Pancreas (tissue), 10 donors: ENCODE data around the gene GRIN2C. TPM values are rescaled to one million over a fixed set of nuclear protein-coding genes. Genes with fewer than 3 reads are reported as not detected.

ENCODE experiments used
- ATAC-seq, 4 donors: fragments of 200-7000 bp; cut with Tn5 transposase; one replicate each; pipeline versions ENCODE4 v1.8.0 to v1.9.1; 2020; ENCODE audit warnings: mild to moderate bottlenecking in 4 of 4, moderate library complexity in 4 of 4
- DNase-seq, 6 donors: peaks; one replicate each; pipeline ENCODE4 v3.0.0-alpha.2; 2020
- FAIRE-seq: peaks from 2 replicates; lab custom pipeline; 2012; peaks lifted over from hg19 to GRCh38; lab: Jason Lieb, UNC
- H3K27ac ChIP-seq, 4 donors: fragments of 200-600 bp; sonication (generic); 1 replicate in 3 of 4; 2 replicates in 1 of 4; pipeline versions ENCODE4 v1.5.0 to v1.8.0; 2020
- H3K27me3 ChIP-seq, 4 donors: fragments of 200-600 bp; one replicate each; pipeline ENCODE4 v1.8.0; 2021
- H3K36me3 ChIP-seq, 3 donors: fragments of 200-600 bp; sonication (generic) in 1 of 3; one replicate each; pipeline versions ENCODE4 v1.5.0 to v1.8.0; 2020 to 2021
- H3K4me1 ChIP-seq, 3 donors: fragments of 200-600 bp; one replicate each; pipeline ENCODE4 v1.8.0; 2021
- H3K4me3 ChIP-seq, 4 donors: fragments of 200-600 bp; sonication (generic) in 2 of 4; one replicate each; pipeline versions ENCODE4 v1.5.0 to v1.8.0; 2020 to 2021
- H3K9me3 ChIP-seq, 4 donors: fragments of 200-600 bp; one replicate each; pipeline ENCODE4 v1.8.0; 2021
- CTCF ChIP-seq, 4 donors: fragments of 200-600 bp; sonication (generic) in 3 of 4; IDR thresholded peaks; one replicate each; pipeline versions ENCODE4 v1.5.0 to v1.8.0; 2021; ENCODE audit warnings: antibody characterized with exemption in 4 of 4
- WGBS, 2 donors: extraction: QIAGEN DNeasy Blood & Tissue Kit; methylation state at CpG; one replicate each; pipeline ENCODE4 v1.1.7; 2013; 5-methylcytosine and 5-hydroxymethylcytosine counted together
- intact Hi-C, 3 donors: fragments of 100-400 bp; cut with DNase I; formaldehyde crosslinking; loops; one replicate each; pipeline versions ENCODE4 v1.11.1 to v1.14.2; 2022
- polyA plus RNA-seq, 2 donors: library from polyadenylated mRNA; stranded (reverse); fragments of 200-250 nt; gene quantifications; one replicate each; pipeline ENCODE4 v1.2.3, GENCODE V29; 2013
- total RNA-seq, 6 donors: library from RNA; stranded (reverse); fragmentation: NEBNext Ultra II Directional in 4 of 6; extraction: Animal tissue kit (Norgen Biotek cat#: 25700) in 4 of 6; gene quantifications; one replicate each; pipeline versions ENCODE4 v1.2.1 to v1.2.4, GENCODE V29; 2021 to 2023
- donor health status: healthy with polysubstance abuse.
- donor health status: DM: no; HTN: no; CAD: no; lungs with moderate emphysema.
- donor health status: DM: no; HTN: no; CAD: no.
- donor health status: control.
- donor health status: control.
- donor health status: Bipolar disorder and iron deficiency.
- donor health status: DM: yes; HTN: yes; CAD: no.
- donor health status: DM: no; HTN: no; CAD: no.
- donor health status: DM: no; HTN: no; CAD: no.
- donor health status: DM: yes; HTN: yes; CAD: no.

The GRIN2C gene
- total and polyA plus RNA-seq, 8 donors, result 0.03 to 0.15 (median 0.09) TPM; not detected in 3

DNA sequence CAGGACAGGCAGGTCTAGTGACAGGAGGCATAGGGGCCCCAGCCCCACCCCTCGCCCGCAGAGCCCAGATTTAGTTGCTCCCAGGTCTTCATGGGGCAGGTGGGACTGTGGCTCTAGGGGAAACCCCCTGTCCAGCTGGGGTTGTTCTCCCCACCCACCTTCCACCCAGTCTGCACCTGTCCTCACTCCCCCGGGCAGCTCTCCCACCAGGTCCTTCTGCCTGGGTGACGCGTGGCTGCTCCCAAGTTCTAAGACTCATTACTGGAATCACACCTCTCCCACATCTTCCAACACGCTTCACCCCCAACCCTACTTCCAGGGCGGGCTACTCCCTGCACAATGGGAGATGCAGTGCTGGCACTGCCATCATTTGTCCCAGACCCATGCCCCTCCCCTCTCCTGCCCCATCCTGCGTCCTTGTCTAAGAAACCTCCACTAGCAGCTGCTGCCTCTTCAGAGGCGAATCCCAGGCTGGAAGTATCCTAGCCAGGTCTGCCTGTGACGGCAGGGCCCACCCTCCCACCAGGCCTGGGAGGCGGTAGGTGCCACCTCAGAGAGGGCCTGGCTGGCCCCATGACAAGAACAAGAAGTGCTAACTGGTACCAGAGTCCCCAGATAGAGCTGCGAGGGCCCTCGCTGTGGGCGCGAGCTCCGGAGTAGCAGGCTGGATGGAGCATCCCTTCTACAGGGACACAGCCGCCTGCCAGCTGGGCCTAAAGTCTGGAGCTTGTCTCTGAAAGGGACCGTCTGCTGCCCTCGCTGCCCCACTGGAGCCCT is 22.8 kb downstream of the GRIN2C start:
- no peaks in the 10 kb centered on the region for H3K9me3 ChIP-seq
- H3K4me1 ChIP-seq, result no peaks in the 10 kb centered on the region
- DNase-seq (peak in 1 of 6 donors; percentile 70), FAIRE-seq (no peak), ATAC-seq (no peak)
- no peak overlapping the region for H3K27ac ChIP-seq
- intact Hi-C loops, result no loop called here
- no peaks in the 10 kb centered on the region for H3K36me3 ChIP-seq
- no peaks in the 10 kb centered on the region for H3K27me3 ChIP-seq
- 96 to 97% methylated on average over 19 of the region's 19 CpGs for WGBS, 2 donors
- no peak overlapping the region for H3K4me3 ChIP-seq
- TF ChIP-seq CTCF (IDR thresholded peaks at IDR 0.05), result no peak

- Histone ChIP-seq H3K4me3 (no peak overlapping the region), H3K4me1 (no peaks in the 10 kb centered on the region), H3K9me3 (no peaks in the 10 kb centered on the region), H3K27ac (no peak overlapping the region), H3K36me3 (no peaks in the 10 kb centered on the region), H3K27me3 (no peaks in the 10 kb centered on the region)
- no peak for FAIRE-seq
- intact Hi-C loops, result no loop called here
- WGBS, 2 donors, result 93% methylated on average over 26 of the region's 26 CpGs
- peak in 1 of 6 donors; percentile 61 for DNase-seq
- TF ChIP-seq CTCF (IDR thresholded peaks at IDR 0.05), result no peak
- ATAC-seq, result no peak
Measured at GRCh38 chr17:74836191-74836590, 23.5 kb downstream of the GRIN2C start.

DNA sequence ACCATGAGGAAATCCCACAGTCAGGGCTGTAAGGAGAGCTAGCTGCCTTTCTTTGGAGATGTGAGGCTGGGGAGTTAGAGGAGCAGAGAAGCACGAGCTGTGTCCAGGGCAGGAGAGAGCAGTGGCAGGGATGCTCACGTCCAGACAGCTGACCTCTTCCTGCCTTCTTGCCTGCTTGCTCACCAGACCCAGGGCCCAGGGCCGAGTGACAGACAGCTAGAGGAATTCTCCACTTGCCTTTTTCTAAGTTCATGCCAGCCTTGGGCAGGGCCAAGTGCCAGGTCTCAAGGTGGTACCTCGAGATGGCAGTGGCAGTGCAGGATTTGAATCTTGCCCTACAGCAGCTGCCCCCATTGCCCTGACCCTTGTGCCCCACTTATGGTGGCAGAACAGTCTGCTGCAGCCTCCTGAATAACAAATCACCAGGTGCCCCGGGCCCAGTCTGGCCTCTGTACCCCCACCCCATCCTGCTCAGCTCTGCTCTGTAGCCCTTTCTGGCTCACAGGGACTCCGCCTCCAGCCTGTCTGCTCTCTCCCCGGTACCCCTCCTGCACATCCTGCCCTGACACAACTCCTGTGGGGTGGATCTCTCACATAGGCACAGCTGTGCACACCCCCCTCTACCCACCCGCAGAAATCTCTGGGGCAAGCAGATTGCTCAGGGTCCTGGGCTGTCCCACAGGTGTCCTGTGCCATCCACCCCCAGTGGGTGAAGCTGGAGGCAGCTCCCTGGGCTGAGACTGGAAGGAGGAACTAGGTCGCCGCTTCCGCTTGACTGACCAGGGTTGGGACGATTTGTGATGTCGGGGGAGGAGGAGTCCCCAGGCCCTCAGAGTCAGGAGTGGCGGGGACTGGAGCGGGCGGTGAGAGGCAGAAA is 25.9 kb downstream of the GRIN2C start:
- ATAC-seq (peak in 3 of 4 donors; percentile 30 to 74 (median 46)), FAIRE-seq (no peak), DNase-seq (no peak)
- 79 to 83% methylated on average over 16 of the region's 16 CpGs for WGBS, 2 donors
- H3K27me3 ChIP-seq, result no peaks in the 10 kb centered on the region
- no peaks in the 10 kb centered on the region for H3K36me3 ChIP-seq
- H3K27ac ChIP-seq, result no peak overlapping the region
- no peak for TF ChIP-seq CTCF (IDR thresholded peaks at IDR 0.05)
- no peaks in the 10 kb centered on the region for H3K9me3 ChIP-seq
- intact Hi-C loops, result no loop called here
- no peaks in the 10 kb centered on the region for H3K4me1 ChIP-seq
- no peak overlapping the region for H3K4me3 ChIP-seq

DNA sequence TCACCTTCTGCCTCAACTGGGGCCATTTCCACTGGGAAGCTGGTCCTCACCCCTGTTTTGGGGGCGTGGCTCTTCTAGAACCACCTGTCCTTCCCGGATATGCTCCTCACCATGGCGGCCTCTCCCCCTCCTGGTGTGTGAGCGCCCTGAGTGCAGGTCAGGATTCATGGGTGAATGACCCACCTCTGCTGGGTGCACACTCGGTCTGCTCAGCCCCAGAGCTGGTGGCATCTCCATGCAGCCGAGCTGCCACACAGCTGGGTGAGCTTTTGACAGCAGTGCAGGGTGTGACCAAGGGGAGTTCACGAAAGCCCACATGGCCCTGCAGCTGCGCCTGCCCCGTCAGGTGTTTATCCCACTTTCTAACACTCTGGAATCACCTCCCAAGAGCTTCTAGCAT is 27.3 kb downstream of the GRIN2C start:
- WGBS, 2 donors, result 89 to 94% methylated on average over 9 of the region's 9 CpGs
- FAIRE-seq, result no peak
- Histone ChIP-seq H3K27ac (no peak overlapping the region), H3K9me3 (no peaks in the 10 kb centered on the region), H3K36me3 (no peaks in the 10 kb centered on the region), H3K27me3 (no peaks in the 10 kb centered on the region), H3K4me1 (no peaks in the 10 kb centered on the region), H3K4me3 (no peak overlapping the region)
- no peak for ATAC-seq
- no peak for TF ChIP-seq CTCF (IDR thresholded peaks at IDR 0.05)
- intact Hi-C loops, result no loop called here
- DNase-seq, result peak in 1 of 6 donors; percentile 41
